Fibroblast of skin of back (primary cell): ENCODE data around the gene TREX2. TPM values are rescaled to one million over a fixed set of nuclear protein-coding genes. Genes with fewer than 3 reads are reported as not detected.
A peak's percentile ranks its signal among the peaks of the same experiment; 100 is the strongest.

Source experiments
- DNase-seq: peaks from one replicate; pipeline ENCODE4 v3.0.0-alpha.2; 2013
- polyA plus RNA-seq, 2 experiments: library from polyadenylated mRNA; unstranded; fragments of 120-200 nt; gene quantifications; one replicate each; pipeline ENCODE4 v1.2.1, GENCODE V29; 2013; ENCODE audit not compliant: insufficient read length in 2 of 2

Gene TREX2, protein sequence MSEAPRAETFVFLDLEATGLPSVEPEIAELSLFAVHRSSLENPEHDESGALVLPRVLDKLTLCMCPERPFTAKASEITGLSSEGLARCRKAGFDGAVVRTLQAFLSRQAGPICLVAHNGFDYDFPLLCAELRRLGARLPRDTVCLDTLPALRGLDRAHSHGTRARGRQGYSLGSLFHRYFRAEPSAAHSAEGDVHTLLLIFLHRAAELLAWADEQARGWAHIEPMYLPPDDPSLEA
- polyA plus RNA-seq (2013, experiment 1 of 2; ENCODE audit: insufficient read length): 0.79 TPM
- not detected for polyA plus RNA-seq (2013, experiment 2 of 2; ENCODE audit: insufficient read length)

- DNase-seq: no peak
These were observed at the start of gene TREX2 for GRCh38 chrX:153445856-153446635. Gene TREX2 (minus strand): TSS chrX:153446056. CDS start chrX:153445430, 626 bp downstream.

DNA sequence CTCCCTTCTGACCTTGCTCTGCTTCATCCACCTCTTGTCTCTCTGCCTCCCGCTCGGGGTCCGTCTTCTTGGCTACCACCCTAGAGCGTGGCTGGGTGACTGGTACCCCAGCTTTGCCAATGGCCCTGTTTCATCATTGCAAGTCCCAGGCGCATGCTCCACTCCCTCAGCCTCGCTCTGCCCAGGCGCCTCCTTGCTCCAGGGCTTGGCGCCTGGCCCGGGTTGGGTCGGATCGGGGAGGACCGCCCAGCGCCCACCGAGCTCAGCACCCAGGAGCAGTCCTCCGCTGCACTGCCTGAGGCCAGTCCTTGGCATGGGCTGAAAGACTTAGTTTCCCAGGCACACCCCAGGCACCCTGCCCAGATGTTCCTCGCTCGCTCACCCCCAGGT is 49.5 kb upstream of the TREX2 start:
- peak; percentile 37 for DNase-seq

GRCh38 chrX:153494541-153495361 is 48.9 kb upstream of the TREX2 start, which contains the start of gene BGN:
Gene BGN (plus strand): TSS chrX:153494980. CDS start chrX:153504632, 9,652 bp downstream.
- peak; percentile 75 for DNase-seq

DNA sequence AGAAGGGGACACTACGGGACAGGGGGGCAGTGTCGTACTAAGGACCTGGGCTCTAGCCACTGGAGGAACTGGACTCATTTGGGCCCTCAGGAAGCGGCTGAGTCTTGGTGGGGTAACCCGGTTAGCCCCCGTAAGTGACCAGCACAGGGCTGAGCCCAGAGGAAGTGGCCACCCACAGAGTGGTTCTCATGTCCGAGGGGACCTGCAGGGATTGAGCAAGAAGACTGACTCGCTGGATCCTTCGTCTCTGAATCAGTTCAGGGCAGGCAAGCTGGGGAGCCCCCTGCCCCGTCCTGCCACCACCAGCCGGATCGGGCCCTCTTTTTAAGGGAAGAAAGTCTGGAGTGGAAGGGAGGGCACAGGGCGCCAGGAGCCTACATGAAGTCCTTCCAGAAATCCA is 48.2 kb upstream of the TREX2 start:
- peak; percentile 30 for DNase-seq

GRCh38 chrX:153493085-153493484 is 47.2 kb upstream of the TREX2 start:
- no peak for DNase-seq

DNA sequence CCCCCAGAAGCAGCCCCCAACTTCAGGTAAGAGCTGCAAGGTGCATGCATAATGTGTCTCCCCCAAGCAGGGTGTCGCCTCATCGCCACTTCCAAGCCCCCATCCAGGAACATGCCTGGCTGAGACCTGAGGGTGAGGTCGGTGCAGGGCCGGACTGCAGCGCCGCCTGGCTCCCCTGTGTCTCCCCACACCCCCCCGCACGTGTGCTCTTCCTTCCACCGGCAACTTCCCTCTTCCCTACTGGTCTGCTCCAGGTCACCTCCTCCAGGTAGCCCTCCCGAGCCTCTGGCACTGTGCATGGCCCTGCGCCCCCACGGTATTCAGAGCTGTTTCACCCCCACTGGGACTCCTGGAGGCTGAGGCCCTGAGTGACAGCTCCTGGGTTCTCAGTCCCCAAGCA is 46.7 kb upstream of the TREX2 start:
- DNase-seq: no peak

DNA sequence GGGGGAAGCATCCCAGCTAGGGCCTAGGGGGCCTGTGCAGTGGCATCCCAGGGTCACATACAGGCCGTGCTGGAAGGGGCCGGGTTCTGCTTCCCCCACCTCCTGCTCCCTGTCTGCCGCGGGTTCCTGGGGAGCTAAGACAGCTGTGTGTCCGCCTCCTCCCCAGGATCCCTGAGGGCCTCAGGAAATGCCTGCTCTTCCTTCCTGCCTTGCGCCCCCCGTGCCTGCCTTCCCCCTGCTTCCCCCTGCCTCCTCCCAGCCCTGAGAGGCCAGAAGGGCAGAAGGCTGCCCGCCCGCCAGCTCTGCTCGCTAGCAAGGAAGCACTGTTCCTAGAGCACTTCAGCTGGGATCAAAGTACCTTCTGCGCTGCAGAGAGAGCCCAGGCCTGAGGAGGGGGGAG is 46.1 kb upstream of the TREX2 start:
- DNase-seq: no peak

GRCh38 chrX:153491351-153491914 is 45.6 kb upstream of the TREX2 start:
- DNase-seq: no peak

DNA sequence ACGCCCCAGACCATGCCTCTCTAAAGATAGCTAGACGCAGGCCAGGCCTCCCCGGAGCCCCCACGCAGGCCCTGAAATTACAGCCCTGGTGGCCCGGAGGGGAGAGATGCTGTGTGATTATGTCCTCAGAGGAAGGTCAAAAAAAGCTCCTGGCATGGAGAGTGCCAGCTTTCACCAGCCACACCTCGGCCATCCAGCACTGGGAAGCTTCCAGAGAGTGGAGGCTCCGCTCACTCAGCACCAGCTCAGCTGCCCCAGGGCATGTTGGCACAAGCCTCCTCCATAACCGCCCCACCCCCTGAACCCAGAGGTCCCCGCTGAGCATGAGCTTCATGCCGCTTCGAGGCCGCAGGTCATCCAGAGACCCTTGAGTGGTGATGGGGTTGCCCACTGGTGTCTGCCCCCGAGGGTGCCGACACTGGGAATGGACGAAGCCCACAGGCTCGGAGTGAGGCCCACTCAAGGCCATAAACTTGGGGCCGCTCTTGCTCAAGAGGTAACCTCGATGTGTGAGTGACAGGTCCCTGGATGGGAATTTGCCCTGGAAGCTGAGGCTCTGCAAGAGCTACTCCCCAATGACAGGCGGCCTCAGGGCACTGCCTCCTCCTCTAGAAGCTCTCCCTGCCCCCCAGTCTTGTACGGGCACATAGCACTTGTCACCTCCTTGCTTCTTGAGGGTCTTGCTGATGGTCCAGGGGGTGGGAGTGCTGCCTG is 44.5 kb upstream of the TREX2 start:
- no peak for DNase-seq

GRCh38 chrX:153488231-153488914 is 42.5 kb upstream of the TREX2 start:
- peak; percentile 78 for DNase-seq

- DNase-seq: no peak
These were observed 41.8 kb upstream of the TREX2 start for GRCh38 chrX:153487590-153488071.

- DNase-seq: no peak
These were observed 40.3 kb upstream of the TREX2 start for GRCh38 chrX:153486171-153486570.

GRCh38 chrX:153485396-153486080 is 39.7 kb upstream of the TREX2 start:
- DNase-seq: no peak

DNA sequence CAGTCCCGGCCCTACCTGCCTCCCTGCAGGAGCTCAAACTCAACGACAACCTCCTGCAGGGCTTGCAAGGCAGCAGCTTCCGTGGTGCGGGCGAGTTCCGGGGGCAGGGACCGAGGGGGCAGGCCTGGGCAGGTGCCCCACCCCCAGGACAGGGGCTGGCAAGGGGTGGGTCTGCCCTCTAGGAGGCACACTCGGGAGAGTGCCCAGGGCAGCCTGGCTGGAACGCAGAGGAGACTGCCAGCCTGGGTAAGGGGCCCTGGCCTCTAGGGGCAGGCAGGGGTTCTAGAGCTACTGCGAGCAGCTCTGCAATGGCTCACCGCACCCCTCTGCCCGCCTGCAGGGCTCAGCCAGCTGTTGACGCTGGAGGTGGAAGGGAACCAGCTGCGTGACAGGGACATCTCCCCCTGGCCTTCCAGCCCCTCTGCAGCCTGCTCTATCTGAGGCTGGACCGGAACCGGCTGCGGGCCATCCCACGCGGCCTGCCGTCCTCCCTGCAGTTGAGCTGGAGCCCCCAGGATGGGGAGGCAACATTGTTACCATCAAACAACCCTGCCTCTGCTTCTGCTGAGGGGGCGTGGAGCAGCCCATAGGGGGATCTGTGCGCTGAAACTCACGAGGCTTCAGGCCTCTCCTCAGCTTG is 36.6 kb upstream of the TREX2 start:
- DNase-seq: no peak

GRCh38 chrX:153481043-153481442 is 35.2 kb upstream of the TREX2 start:
- DNase-seq: no peak

DNA sequence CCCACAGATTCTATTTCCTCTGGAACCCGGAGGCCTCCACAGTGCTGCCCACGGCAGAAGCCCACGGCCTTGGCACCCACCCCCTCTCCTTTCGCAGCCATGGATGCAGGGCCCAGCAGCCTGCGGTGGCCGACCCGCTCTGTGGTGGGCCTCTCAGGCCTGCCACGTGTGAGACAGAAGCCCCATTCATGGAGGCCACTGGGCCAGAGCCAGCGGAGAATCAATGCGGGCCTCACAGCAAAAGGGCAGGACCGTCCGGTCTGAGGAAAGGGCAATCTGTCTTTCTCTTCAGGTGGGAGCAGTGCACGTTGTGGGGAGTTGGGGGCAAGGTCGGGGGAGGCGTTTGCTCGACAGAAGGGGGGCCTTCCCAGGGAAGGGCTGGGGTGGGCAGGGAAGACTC is 32.9 kb upstream of the TREX2 start:
- no peak for DNase-seq

- DNase-seq: no peak
These were observed 32.0 kb upstream of the TREX2 start for GRCh38 chrX:153477901-153478300.

GRCh38 chrX:153477364-153477857 is 31.6 kb upstream of the TREX2 start:
- no peak for DNase-seq

GRCh38 chrX:153476666-153477363 is 31.0 kb upstream of the TREX2 start:
- peak; percentile 84 for DNase-seq
